RWPE1 (cell line): ENCODE measurements around the gene AVPR2.

Experiments
- CTCF ChIA-PET: fragments of 350-600 bp; sonication (Branson Sonifier 250); formaldehyde crosslinking; extraction: SDS; loops from one replicate; lab custom pipeline; 2021; lab: Yijun Ruan, JAX
- POLR2A ChIA-PET: fragments of 400-600 bp; formaldehyde crosslinking; extraction: SDS; loops from one replicate; lab custom pipeline; 2020; ENCODE audit warnings: antibody characterized with exemption; ENCODE audit not compliant: low non-redundant PET; lab: Yijun Ruan, JAX
- DNase-seq: peaks from one replicate; pipeline ENCODE4 v3.0.0; 2012; ENCODE audit warnings: low spot score
- H3K27ac ChIP-seq: fragments of 450-650 bp; 2 replicates; pipeline ENCODE4 v1.5.1; 2017
- TF ChIP-seq, protein P1 (sequence below): fragments of 450-650 bp; conservative IDR thresholded peaks from 2 replicates; pipeline ENCODE4 v1.5.1; 2017; ENCODE audit warnings: low read depth, mild to moderate bottlenecking

AVPR2 gene

DNA sequence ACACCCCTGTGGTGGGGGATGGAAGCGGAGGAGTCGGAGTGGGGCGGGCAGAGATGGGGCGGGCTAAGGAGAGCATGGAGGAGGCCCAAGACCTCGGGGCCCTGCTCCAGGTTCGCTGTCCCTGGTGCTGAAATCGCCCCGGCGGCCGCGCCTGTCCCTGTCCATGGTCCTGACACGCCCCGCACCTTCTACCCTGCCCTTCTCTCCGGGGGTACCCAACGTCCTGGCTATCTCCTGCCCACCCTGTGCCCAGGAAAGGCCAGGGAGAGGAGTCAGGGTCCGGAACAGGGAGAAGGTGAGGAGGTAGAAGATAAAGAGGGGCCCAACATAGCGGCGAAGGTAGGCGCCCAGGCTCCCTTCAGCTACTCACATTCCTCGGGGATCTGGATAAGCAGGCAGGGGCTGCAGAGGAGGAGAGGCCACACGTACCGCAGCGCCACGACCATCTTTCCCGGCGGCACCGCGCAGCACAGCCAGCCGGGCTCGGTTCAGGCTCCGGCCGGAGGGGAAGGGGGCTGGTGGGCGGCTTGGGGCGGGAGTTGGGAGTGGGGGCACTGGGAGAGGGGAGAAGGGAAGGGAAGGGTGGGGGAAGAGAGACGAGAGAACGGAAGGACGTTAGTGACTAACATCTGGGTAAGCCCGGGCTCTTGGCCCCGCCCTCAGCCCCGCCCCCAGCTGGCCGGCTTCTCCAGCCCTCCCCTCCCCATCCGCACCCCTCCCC is 28.9 kb upstream of the AVPR2 start:
- CTCF ChIA-PET: no interaction called here
- POLR2A ChIA-PET: no interaction called here
- peak; percentile 51 for DNase-seq
- no peak overlapping the region for H3K27ac ChIP-seq
- TF ChIP-seq, protein P1, sequence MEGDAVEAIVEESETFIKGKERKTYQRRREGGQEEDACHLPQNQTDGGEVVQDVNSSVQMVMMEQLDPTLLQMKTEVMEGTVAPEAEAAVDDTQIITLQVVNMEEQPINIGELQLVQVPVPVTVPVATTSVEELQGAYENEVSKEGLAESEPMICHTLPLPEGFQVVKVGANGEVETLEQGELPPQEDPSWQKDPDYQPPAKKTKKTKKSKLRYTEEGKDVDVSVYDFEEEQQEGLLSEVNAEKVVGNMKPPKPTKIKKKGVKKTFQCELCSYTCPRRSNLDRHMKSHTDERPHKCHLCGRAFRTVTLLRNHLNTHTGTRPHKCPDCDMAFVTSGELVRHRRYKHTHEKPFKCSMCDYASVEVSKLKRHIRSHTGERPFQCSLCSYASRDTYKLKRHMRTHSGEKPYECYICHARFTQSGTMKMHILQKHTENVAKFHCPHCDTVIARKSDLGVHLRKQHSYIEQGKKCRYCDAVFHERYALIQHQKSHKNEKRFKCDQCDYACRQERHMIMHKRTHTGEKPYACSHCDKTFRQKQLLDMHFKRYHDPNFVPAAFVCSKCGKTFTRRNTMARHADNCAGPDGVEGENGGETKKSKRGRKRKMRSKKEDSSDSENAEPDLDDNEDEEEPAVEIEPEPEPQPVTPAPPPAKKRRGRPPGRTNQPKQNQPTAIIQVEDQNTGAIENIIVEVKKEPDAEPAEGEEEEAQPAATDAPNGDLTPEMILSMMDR: no peak

DNA sequence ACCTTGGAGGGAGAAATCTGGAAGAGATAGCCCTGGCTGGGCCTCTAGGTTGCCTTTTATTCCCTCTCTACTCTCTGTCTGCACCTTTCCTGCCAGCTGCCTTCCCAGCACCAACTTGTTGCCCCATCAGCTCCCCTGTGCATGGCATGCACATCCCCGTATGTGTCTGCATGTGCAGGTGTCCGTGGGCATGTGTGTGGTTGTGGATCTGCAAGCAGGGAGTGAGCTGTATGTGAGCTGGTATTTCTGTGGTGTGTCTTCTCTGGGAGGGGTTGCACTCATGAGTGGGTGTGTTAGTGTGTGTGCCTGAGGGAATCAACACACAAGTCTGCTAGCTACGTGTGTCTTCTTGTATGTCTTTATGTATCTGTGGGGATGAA is 28.4 kb upstream of the AVPR2 start:
- CTCF ChIA-PET: no interaction called here
- POLR2A ChIA-PET: no interaction called here

DNA sequence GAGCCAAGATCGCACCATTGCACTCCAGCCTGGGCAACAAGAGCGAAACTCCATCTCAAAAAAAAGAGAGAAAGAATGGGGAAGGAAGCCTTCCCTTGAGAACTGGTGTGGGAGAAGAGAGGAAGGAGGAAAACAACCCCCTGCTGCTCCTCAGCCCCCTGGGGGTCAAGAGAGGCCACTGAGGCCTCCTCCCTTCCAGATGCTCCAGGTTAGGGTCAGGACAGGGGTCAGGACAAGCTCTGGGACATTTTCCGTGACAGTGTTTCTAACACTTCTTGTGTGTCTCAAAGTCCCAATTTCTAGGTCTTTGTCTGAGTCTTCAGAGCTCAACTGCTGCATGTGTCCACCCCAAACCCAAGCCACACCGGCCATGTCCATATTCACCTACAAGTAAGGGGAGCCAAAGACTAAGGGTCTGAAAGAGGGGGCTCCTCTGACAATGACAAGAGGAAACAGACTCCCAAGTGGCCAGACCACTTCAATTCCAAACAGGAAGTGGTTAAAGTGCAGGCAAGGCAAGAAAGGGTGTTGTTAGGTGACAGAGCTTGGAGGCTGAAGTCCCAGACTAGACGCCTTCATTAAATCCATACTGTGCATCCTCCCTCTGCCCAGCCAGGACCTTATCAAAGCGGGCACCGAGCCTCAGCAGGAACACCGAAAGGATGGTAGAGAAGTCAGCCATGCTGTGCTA is 26.8 kb upstream of the AVPR2 start:
- POLR2A ChIA-PET: no interaction called here
- CTCF ChIA-PET: no interaction called here
- no peak overlapping the region for H3K27ac ChIP-seq
- TF ChIP-seq, protein P1: no peak
- DNase-seq: no peak

More for the DNA sequence above, 28.4 kb upstream of the AVPR2 start:
- TF ChIP-seq, protein P1: no peak
- DNase-seq: no peak
- no peak overlapping the region for H3K27ac ChIP-seq

DNA sequence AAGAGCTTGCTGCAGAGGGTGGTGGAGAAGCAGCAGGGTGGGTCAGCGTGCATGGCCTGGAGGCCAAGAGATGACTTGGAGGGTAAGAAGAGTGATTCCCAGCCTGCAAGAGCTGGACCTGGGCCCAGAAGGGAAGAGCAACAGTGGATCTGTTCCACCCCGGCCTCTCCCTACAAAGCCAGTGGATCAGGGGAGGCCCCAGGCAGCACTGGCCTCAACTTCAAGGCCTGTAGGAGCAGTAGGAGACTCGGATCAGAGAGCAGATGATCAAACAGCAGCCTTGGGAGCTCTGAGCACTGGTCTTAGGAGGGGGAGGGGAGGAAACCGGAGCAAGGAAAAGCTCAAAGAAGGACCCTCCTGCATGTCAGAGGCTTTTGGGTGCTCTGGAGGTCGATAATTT is 26.1 kb upstream of the AVPR2 start:
- H3K27ac ChIP-seq: no peak overlapping the region
- no peak for DNase-seq
- TF ChIP-seq, protein P1: no peak
- ChIA-PET CTCF (no interaction called here), POLR2A (no interaction called here)

DNA sequence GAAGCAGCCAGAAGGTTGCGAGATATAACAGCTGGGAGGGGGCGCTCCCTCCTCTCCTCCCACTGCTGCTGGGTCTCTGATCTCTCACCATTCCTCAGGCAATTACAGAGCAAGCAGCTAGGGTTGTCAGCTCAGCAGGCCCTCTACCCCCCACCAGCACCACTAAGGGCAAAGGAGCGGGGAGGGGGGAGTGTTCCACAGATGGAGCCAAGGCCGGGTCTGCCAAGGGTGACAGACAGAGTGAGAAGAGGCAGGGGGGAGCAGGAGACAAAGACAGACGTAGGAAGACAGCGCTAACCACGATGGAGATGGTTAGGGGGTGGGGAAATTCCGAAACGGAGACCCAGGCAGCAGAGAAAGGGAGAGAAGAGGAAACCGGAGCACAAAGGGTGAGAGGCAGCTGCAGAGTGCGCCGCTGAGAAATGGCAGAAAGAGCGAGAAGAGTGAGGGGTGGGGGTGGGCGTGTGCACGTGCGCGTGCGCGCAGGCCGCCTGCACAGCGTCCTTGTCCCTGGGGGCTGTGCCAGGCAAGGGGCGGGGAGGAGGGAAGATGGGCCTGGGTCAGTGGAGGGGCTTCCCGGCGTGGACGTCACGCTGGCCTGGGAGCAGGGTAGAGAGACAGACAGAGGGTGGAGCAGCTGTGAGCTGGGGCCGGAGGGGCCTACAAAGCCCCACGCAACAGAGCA is 25.4 kb upstream of the AVPR2 start:
- TF ChIP-seq, protein P1: no peak
- ChIA-PET CTCF (no interaction called here), POLR2A (no interaction called here)
- DNase-seq: no peak
- no peak overlapping the region for H3K27ac ChIP-seq

DNA sequence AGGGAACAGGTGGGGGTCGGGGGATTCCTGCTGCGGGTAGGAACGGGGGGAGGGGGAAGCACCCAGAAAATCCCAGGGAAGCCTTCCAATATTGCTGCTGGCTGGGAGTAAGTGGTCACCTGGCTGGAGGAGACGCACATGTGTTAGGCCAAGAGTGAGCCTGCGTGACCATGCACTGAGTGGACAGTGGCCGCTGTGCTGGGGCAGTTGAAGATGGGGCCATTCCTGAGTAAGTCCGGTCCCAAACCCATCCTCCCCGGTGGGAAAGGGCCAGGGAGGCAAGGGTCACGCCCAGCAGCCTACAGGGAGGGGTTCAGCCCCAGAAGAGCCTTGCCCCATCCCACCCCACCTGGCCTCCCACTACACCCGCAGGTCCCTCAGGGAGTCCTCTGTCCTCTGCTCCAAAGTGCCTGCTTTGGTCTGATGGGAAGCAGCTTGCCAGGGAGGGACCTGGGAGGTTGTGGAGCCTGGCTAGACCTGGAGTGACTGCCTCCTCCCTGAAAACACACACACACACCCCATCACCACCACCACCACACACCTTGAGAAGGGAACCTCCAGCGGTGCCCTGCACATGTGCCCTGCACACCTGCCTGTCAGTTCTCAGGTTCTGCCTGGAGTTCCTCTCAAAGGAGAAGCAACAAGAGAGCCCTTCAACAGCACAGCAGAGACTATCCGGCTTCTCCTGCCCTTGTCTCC is 24.6 kb upstream of the AVPR2 start:
- TF ChIP-seq, protein P1: no peak
- H3K27ac ChIP-seq: no peak overlapping the region
- no peak for DNase-seq
- ChIA-PET POLR2A (no interaction called here), CTCF (no interaction called here)
